Effector CD8-positive, alpha-beta T cell (primary cell): ENCODE data around the gene OSM.
"Not testable (repeated sequence)": the region's sequence is repeated elsewhere in the genome, so short reads cannot be mapped to it uniquely, and the experiment has no call there.

Experiments
- DNase-seq: peaks from one replicate; lab custom pipeline; 2025; lab: John Stamatoyannopoulos, UW

The OSM gene

DNA sequence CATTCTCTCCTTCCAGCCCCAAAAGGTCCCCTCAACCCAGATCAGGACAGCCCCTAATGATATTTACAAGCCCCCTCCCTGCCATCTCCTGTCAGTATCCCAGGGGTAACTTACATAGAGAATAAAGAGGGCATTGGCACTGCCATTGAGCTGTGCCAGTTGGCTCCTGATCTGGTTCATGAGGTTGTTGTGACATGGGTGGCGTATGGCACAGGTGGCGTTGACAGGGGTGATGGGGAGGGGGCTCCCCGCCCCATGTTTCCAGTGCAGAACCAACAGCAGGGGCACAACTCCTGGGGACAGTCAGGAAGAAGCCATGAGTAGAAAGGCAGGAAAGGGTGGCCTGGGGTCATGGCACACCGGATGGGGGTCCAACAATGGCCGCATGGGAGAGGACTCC, 22.0 kb downstream of the OSM start:
- no peak for DNase-seq

DNA sequence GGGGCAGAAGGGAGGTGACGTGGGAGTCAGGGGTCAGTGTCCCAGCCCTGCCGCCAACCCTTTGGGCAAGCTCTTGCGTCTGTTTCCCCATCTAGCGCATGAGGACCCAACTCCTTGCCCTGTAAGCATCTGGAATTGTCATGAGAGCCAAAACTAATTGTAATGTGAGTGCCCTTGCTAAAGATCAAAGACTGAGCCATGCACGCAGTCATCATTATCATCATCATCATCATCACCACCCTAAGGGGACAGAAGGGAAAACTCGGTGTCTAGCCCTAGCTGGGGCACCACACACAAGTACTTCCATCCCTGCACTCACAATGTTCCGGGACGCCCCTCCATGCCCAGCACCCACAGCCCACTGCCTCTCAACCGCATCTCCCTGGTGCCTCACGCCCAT, 22.6 kb downstream of the OSM start:
- no peak for DNase-seq

DNA sequence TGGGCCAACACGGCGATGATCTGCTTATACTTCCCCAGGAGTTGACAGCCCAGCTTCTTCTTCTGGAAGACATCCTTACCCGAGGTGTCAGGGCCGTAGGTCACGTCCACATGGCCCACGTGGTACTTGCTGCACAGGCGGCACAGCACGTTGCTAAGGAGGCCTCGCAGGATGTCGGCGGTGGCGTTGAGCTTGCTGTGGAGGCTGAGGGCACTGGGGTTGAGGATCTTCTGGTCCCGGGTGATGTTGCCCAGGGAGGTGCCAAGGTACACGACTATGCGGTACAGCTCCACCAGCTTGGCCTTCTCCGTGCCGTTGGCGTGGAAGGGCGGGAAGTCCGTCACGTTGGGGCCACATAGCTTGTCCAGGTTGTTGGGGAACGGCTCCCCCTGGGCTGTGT, 23.0 kb downstream of the OSM start:
- DNase-seq = no peak

DNA sequence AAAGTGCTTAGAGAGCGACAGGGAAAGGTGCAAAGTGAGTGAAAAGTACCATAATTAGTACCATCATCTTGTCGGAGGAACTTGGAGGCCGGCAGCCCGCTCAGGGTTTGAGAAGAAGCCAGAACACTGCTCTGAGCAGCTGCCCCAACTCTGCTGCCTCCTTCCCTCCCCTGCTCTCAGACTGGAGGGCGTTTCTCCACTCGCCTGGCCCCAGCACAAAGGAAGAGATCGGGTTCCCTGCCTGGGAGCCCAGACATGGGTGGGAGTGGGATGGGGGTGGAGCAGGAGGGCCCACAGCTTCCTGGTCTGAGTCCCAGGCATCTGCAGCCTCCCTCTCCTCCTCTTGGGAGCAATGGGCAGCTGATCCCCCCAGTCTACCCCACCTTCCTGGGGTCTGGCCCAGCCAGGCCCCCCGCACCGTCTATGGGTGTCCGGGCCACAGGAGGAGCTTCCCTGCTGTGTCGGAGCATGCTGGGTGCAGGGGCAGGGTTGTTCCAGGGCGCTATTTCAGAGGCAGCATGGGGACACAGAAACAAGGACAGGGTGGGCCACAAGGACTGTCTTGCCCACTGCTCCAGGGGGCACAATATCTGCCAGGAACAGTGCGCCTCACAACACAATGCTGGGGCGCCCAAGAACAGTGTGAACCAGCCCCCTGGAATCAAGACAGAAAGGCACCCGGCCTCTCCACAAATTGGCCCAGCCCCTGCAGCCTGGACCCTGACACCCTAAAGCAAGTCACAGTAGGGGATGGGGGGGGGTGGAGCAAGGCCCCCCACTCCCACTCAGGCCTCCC, 24.9 kb downstream of the OSM start:
- no peak for DNase-seq

DNA sequence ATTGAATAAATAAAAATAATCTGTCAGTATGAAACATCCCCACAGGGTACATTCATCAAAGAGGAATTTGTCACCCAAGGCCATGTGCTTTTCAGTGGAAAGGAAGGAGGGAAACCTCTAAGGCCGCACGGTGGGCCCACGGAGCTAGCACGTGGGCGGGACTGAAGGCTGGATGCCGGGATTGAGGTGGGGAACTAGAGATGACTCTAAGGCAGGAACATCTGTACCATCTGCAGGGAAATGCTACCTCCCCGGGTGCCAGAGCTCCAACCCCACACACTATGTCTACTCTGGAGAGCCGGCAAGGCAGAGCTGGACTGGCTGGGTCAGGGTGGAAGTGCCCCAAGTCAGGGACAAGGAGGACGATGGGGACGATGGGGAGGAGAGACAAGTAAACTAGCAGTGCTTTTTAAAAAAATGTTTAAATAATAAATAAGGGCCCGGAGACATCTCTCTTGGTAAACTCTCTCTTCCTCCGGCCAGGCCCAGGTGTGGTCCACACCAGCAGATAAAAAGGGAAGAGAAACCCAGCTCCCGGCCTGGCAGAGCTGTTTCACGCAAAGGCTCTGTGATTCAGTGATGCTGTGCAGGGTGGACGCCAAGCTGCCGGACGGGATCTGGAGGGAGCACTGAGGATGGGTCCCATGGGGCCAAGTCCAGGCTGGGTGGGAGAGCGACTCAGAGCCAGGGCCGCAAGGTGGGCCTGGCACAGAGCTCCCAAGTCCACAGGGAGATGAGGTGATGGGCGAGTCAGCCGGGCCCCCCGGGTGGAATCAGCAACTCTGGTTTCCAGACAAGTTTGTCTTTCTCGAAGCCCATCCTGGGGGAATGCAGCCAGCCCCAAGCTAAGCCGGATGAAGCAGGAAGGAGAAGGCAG, 25.9 kb downstream of the OSM start:
- DNase-seq = no peak

DNA sequence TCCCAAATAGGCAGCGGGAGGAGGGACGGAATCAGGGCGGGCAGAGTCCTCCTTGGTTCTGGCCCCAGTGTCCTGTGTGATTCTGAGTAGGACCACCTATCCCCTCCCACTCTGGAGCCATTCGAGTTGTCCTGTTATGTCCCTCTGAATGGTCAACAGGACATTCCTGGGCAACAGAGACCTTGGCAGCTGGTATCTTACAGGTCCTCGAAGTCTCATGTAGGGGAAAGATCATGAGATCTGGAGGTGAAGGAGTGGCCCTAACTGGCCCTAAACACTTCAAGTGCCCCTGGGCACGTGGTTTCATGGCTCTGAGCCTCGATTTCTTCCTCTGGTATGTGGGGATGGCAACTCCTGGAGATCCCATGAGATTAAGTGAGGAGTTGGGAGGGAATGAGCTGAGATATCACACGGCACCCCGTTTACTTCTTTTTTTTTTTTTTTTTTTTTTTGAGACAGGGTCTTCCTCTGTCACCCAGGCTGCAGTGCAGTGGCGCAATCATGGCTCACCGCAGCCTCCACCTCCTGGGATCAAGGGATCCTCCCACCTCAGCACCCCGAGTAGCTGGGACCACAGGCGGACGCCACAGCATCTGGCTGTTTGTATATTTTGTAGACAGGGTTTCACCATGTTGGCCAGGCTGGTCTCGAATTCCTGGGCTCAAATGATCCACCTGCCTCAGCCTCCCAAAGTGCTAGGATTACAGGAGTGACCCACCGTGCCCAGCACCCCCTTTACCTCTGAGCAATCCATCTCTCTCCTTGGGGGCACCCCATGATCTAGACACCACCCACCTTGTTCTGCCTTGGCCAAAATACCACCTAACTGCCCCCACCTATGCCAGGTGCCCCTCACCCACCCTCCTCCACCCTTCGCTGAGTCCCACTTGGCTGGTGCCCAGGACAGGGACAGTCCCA, 26.9 kb downstream of the OSM start:
- DNase-seq = no peak

DNA sequence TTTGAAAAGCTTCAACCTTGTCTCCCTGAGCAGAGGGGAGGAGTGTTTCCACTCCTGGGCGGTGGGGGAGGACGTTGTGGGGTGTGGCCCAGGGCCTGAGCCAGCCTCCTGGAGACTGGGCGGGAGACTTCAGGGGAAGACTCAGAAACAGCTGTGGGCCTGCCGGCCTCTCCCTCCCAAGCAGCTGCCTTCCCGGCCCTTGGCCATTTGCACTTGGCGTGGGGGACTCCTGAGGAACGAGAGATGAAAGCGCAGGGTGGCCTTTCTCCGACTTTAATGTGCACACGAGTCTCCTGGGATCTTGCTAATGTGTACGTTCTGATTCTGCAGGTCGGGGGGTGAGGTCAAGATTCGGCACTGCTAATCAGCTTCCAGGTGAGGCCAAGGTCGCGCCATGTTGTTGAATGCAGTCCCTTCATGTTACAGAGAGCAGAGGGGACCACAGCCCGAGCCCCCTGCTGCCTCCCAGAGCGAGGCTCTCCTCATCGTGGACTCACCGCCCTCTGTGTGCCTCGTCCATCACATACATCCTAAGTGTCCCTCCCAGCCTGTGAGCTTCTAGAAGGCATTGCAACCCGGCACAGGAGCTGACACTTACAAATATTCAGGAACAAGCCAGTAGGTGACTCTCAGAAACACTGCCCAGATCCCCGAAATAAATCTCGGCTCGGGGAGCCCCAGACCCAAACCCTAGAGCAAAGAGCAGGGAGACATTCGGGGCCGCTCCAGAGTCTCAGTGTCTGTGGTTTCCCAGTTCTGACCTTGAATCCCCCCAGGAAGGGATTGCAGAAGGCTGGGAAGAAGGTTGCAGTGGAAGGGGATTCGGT, 27.8 kb downstream of the OSM start:
- DNase-seq = no peak

DNA sequence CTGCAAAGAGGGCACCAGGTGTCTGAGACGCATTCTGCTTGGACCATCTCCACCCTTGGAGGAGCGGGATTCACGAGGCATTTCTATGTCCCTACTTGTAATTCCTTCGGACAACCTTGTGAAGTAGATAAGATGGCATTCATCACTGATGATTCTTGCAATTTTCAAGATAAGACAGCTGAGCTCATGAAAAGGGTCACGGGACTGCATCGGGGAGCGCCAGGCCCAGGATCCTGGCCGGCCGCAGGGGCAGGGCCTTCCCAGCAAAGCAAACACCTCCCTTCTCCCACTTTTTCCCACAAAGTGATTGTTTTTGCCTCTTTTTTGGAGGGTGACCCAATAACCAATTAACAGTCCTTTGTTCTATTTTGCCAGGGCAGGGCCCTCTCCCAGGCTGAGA, 28.5 kb downstream of the OSM start:
- DNase-seq = no peak

DNA sequence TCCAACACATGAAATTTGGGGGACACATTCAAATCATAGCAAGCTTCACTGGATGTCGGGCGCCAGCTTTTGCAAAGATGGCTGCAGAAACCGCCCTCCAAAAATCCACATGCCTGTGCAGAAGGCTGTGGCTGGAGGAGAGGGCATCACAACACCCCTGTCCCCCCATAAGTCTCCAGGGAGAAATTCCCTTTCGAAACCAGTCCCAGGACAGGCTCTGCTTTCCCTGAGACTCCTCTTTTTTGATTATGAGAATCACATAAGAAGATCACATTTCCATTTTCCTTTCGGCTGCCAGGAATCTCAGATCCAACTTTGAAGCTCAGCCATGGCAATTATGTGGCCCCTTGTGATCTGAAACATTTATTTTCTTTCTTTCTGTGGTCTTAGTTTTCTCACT, 29.8 kb downstream of the OSM start:
- no peak for DNase-seq

DNA sequence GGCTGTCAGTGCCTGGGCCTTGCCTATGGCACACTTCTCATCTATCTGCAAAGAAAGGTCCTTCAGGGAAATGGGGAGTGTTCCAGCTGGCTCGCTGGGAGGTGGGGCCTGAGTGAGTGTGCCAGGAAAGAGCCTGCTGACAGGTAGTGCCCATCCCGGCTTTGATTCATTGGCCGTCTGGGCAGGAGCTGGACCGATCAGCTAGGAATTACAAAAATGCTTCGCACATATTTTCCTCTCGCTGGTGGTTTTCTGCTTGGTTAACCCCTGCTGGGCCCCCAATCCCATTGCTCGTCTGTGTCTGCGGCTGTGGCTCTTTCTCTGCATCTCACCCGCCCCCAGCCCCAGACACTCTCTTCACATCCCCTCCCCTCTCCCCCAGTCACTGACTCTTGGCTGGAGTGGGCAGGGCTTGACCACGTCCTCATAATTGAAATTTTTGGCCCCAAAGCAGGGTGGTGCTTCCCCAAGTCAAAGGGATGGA, 30.9 kb downstream of the OSM start:
- no peak for DNase-seq

DNA sequence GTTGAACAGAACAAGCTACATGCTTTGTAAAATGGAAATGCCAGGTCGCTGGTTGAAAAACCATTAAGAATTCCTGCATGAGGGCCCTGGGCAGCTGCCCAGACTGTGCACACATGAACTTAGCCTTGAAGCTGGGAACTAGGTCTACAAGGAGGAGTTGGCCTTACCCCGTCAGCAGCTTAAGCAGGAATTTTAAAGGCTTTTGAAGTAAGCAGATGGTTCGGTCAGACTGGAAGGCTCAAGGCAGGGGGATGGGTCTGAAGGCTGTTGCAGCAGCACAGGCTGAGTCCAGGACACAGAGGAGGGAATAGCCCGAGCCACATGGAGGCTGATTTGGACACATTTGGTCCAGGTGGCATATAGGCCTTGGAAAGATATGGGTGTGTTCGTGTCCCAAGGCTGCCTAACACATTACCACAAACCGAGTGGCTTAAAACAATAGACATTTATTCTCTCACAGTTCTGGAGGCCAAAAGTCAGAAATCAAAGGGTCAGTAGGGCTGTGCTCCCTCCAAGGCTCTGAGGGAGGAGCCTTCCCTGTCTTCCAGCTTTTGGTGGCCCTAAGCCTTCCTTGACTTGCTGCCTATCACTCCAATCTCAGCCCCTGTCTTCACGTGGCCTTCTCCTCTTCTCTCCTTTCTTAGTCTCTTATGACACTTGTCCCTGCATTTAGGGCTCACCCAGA, 31.7 kb downstream of the OSM start:
- DNase-seq = no peak

DNA sequence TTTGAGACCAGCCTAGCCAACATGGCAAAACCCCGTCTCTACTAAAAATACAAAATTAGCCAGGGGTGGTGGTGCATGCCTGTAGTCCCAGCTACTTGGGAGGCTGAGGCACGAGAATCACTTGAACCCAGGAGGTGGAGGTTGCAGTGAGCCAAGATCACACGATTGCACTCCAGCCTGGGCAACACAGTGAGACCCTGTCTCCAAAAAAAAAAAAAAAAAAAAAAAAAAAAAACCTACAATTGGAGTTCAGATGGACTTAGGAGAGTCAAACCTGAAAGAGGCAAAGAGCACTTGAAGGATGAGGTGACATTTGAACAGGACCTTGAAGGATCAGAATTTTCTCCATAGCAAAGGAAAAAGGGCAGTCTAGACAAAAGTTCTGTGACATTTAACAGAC, 32.3 kb downstream of the OSM start:
- not testable (repeated sequence) for DNase-seq

DNA sequence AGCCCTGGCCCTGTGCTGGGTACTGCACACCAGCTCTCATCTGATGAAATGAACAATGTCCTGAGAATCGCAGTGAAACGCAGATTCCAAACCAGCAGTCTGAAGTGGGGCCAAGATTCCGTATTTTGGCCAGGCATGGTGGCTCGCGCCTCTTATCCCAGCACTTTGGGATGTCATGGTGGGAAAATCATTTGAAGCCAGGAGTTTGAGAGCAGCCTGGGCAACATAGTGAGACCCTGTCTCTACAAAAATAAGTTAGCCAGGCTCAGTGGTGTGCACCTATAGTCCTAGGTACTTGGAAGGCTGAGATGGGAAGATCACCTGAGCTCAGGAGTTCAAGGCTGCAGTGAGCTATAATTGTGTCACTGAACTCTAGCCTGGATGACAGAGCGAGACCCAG, 33.1 kb downstream of the OSM start:
- DNase-seq = no peak

DNA sequence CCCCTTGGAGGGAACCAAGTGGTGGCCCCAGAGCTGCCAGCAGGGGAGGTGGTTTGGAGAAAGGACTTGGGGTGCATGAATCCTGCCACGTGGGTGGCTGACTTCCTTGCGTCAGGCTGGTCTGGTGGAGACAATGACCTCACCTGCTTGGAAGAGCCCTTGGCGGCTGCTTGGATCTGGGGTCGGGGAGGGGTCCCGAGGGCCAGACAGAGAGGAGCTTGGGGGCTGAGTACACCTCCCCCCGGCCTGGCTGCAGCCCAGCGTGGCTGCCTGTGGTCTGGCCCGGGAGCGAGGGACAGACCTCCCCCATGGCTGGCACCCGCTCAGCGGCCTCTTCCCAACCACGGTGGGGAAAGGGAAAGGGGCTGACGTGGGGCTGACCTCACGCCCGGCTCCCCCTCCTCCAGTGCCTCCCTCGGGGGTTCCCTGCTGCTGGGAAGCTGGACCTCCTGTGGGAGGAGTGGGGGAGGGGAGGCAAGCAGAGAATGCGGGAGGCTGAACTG, 33.9 kb downstream of the OSM start:
- DNase-seq = no peak

DNA sequence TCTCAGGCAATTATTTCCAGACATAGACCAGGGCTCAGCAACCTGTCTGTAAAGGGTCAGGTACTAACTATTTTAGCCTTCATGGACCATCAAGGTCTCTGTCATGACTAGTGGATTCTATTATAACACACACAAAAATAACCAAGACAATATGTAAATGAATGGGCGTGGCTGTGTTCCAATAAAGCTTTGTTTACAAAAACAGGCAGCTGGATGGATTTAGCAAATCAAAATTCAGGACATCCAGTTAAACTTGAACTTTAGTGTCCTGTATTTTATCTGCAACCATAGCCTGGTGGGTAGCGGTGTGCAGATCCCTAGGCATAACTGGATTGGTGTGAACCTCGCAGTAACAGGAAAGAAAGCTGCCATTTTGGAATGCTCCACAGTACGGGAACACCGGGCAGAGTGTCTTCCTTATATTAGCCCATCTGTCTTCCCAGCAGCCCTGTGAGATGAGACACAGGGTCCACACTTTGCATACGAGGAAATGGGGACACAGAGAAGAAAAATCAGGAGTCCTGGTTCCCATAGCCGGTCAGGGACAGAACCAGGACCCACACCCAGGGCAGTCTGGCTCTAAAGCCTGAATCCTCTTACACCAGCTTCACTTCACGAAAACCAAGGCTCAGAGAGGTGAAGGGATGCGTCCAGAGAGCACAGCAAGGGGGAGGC, 35.7 kb downstream of the OSM start:
- DNase-seq = no peak

DNA sequence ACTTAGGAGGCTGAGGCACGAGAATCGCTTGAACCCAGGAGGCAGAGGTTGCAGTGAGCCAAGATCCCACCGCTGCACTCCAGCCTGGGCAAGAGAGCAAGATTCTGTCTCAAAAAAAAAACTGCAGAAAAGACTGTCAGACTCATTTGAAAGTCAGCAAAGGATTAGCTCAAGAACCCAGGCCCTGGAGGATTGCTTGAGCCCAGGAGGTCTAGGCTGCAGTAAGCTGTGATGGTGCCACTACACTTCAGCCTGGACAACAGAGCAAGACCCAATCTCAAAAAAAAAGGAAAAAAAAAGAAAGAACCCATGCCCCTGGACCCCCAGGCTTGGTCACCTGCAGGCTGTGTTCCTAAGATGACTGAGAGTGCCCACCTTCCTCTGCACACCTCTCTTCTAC, 36.3 kb downstream of the OSM start:
- no peak for DNase-seq

DNA sequence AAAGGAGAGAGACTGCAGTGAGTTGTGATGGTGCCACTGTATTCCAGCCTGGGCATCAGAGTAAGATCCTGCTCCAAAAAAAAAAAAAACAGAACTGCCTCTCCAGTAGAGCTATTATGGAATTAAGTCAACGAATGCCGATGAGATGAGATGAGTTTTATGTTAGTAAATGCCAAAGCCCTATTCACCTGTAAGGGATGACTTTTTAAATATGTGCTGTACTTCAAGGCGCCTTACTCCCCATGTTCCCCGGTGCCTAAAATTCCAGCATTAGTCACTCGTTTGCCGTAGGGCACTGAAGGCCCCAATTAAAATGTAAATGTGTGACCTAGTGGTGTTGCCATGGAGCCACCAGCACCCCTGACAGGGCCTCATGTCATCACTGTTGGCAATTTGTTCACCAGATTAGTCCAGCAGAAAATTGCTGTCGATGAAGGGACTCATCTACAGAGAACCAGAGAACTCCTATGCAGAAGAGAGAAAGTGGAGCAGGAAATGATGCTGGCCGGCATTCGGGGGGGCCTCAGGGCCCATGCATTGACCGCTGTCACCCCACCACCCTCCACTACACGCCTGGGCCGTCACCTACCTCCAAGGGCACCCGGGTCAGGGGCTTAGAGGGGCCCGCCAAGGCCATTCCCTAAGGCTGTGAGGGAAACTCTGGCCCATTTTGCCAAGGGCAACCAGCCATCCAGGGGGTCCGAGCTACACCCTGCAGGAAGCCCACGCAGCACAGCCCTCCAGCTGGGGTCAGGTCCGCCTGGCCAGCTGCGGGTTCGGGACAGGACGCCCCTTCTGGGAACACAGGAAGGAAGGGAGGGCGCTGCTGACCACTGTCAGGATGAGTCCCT, 37.9 kb downstream of the OSM start:
- no peak for DNase-seq

DNA sequence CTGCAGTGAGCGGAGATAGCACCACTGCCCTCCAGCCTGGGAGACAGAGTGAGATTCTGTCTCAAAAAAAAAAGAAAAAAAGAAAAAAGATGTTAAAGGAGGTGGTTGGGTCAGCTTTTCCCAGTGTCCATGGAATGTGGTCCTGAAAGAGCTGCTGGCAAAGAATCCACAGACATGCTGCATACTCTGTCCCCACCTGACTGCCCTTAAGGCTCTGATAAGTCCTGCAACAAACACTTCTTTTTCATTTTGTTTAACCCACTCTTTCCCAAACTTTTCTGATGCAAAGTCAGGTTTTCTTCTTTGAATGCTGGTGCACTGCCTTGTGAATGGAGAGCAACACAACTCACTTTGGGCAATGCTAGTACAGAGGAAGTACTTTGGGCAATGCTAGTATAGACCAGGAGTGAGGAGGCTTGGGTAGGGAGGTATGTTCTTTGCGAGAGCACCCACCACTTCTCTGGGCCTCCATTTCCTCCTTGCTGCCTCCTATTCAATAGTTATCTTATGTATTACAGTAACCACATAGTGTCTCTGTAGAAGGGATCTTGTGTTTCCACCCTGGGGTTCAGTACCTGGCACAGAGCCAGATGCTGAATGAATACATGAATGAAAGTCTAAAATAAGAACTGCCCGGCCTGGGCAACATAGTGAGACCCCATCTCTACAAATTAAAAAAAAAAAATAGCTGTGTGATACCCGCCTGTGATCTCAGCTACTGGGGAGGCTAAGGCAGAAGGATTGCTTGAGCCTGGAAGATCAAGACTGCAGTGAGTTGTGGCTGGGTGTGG, 39.0 kb downstream of the OSM start:
- no peak for DNase-seq
